Measurements from ENCODE around the gene GAB2.

Gene GAB2

GRCh38 chr11:78269806-78270205, 147.8 kb downstream of the GAB2 start:
- no peak for DNase-seq (ENCODE audit: low read depth, low spot score)

GRCh38 chr11:78268591-78269410, 148.8 kb downstream of the GAB2 start:
- H3K4me3 ChIP-seq (ENCODE audit: low read length) = no peak overlapping the region
- no peak for DNase-seq (ENCODE audit: low read depth, low spot score)

More at GRCh38 chr11:78269806-78270205, 147.8 kb downstream of the GAB2 start:
- H3K4me3 ChIP-seq (ENCODE audit: low read length) = no peak overlapping the region

GRCh38 chr11:78266451-78266850, 151.2 kb downstream of the GAB2 start:
- H3K4me3 ChIP-seq (ENCODE audit: low read length) = no peak overlapping the region
- no peak for DNase-seq (ENCODE audit: low read depth, low spot score)

- DNase-seq (ENCODE audit: low read depth, low spot score) = no peak
- no peak overlapping the region for H3K4me3 ChIP-seq (ENCODE audit: low read length)
Measured at GRCh38 chr11:78265326-78265725, 152.3 kb downstream of the GAB2 start.

- no peak overlapping the region for H3K4me3 ChIP-seq (ENCODE audit: low read length)
- no peak for DNase-seq (ENCODE audit: low read depth, low spot score)
Measured at GRCh38 chr11:78262691-78263090, 154.9 kb downstream of the GAB2 start.

GRCh38 chr11:78262238-78262637, 155.4 kb downstream of the GAB2 start:
- H3K4me3 ChIP-seq (ENCODE audit: low read length) = no peak overlapping the region
- no peak for DNase-seq (ENCODE audit: low read depth, low spot score)

- H3K4me3 ChIP-seq (ENCODE audit: low read length) = no peak overlapping the region
- DNase-seq (ENCODE audit: low read depth, low spot score) = no peak
Measured at GRCh38 chr11:78261828-78262227, 155.8 kb downstream of the GAB2 start.

- no peak overlapping the region for H3K4me3 ChIP-seq (ENCODE audit: low read length)
- no peak for DNase-seq (ENCODE audit: low read depth, low spot score)
Measured at GRCh38 chr11:78261367-78261766, 156.3 kb downstream of the GAB2 start.

- no peak overlapping the region for H3K4me3 ChIP-seq (ENCODE audit: low read length)
- no peak for DNase-seq (ENCODE audit: low read depth, low spot score)
Measured at GRCh38 chr11:78259777-78260487, 157.7 kb downstream of the GAB2 start.

GRCh38 chr11:78257654-78258053, 160.0 kb downstream of the GAB2 start:
- H3K4me3 ChIP-seq (ENCODE audit: low read length) = no peak overlapping the region
- no peak for DNase-seq (ENCODE audit: low read depth, low spot score)

- no peak for DNase-seq (ENCODE audit: low read depth, low spot score)
- no peak overlapping the region for H3K4me3 ChIP-seq (ENCODE audit: low read length)
Measured at GRCh38 chr11:78256962-78257361, 160.7 kb downstream of the GAB2 start.

GRCh38 chr11:78255919-78256318, 161.7 kb downstream of the GAB2 start:
- no peak overlapping the region for H3K4me3 ChIP-seq (ENCODE audit: low read length)

GRCh38 chr11:78254268-78254667, 163.4 kb downstream of the GAB2 start:
- no peak overlapping the region for H3K4me3 ChIP-seq (ENCODE audit: low read length)
- no peak for DNase-seq (ENCODE audit: low read depth, low spot score)

More at GRCh38 chr11:78255919-78256318, 161.7 kb downstream of the GAB2 start:
- DNase-seq (ENCODE audit: low read depth, low spot score) = no peak

- no peak overlapping the region for H3K4me3 ChIP-seq (ENCODE audit: low read length)
- DNase-seq (ENCODE audit: low read depth, low spot score) = no peak
Measured at GRCh38 chr11:78253797-78254196, 163.8 kb downstream of the GAB2 start.

- no peak for DNase-seq (ENCODE audit: low read depth, low spot score)
- no peak overlapping the region for H3K4me3 ChIP-seq (ENCODE audit: low read length)
Measured at GRCh38 chr11:78251083-78251775, 166.4 kb downstream of the GAB2 start.

- no peak overlapping the region for H3K4me3 ChIP-seq (ENCODE audit: low read length)
- no peak for DNase-seq (ENCODE audit: low read depth, low spot score)
Measured at GRCh38 chr11:78250099-78250498, 167.5 kb downstream of the GAB2 start.

GRCh38 chr11:78248903-78249302, 168.7 kb downstream of the GAB2 start:
- H3K4me3 ChIP-seq (ENCODE audit: low read length) = no peak overlapping the region
- no peak for DNase-seq (ENCODE audit: low read depth, low spot score)

- DNase-seq (ENCODE audit: low read depth, low spot score) = no peak
- no peak overlapping the region for H3K4me3 ChIP-seq (ENCODE audit: low read length)
Measured at GRCh38 chr11:78248191-78248590, 169.4 kb downstream of the GAB2 start.

- DNase-seq (ENCODE audit: low read depth, low spot score) = no peak
- H3K4me3 ChIP-seq (ENCODE audit: low read length) = no peak overlapping the region
Measured at GRCh38 chr11:78244546-78245255, 172.9 kb downstream of the GAB2 start.
